NCI-H82 (cell line): Measurements from ENCODE around the gene SLC26A9.

Experiments used
- DNase-seq: peaks from one replicate; lab custom pipeline; 2025; lab: John Stamatoyannopoulos, UW

Gene SLC26A9

DNA sequence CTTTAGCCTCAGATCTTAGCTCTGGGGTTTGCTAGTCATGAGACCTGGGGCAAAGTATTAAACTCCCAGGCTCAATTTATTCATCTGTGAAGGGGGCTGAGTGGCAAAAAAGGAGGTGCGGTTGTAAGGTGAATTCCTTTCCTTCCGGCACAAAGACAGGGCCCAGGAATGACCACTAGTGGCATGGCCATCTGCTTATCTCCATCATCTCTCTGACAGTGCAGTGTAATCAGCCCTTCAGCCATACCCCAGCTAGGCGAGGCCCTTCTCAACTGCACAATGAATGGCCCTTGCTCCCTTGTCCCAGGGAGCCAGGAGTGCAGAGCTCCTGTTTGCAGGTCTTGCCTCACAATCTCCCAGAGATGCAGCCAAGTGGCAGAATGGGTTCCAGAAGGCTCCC, 5.6 kb upstream of the SLC26A9 start:
- DNase-seq, result no peak

DNA sequence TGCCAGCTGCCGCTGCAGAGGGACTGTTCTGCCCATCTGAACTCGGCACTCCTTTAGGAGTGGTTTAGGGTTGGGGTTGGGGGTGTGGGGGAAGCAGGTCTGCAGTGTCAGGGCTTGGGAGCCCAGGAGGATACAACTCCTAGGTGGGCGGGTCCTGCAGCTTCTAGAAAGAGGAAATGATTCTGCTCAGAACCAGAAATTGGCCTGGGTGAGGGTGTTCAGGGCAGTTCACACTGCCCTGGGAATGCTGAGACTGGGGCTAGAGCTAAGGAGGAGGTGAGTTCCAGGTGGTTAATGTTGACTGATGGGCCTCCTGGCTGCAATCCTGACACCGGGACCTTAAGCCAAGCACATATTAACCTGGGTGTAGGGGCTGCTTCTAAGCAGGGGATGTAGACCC, 4.8 kb upstream of the SLC26A9 start:
- DNase-seq, result no peak

DNA sequence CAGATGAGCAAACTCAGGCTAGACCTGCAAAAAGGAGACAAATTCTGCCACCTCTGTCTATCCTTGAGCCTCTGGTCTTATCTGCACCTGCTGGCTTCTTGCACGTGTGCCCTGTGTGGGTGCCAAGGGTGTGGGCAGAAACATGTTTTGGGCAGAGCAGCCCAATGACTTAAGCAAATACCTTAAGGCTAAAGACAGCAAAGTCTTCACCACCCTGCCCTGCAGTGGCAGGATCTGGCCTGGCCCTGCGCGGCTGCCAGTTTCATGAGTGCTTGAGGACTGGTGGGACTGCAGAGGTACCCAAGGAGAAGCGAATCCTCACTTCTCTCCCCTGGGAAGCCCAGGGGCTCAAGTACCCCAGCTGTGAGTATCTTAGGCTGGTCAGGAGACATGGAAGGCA, 3.8 kb upstream of the SLC26A9 start:
- no peak for DNase-seq

DNA sequence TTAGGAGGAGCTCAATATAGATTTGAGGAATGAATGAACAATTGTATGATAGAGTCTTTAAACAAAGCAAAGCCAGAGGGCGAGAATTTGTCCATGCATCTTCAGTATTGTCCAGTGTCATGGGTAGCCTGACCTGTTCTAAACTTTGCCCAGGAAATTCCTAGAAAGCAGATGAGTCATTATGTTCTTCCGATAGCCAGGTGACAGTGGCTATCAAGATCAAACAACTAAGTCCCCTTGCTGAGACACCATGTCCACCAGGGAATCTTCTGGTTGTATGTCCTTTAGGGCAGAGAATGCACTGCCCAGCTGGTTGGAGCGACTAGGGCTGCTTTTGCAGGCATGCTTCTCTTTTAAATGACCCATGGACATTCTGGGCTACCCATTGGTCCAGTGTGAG, 1.8 kb upstream of the SLC26A9 start:
- DNase-seq, result no peak

DNA sequence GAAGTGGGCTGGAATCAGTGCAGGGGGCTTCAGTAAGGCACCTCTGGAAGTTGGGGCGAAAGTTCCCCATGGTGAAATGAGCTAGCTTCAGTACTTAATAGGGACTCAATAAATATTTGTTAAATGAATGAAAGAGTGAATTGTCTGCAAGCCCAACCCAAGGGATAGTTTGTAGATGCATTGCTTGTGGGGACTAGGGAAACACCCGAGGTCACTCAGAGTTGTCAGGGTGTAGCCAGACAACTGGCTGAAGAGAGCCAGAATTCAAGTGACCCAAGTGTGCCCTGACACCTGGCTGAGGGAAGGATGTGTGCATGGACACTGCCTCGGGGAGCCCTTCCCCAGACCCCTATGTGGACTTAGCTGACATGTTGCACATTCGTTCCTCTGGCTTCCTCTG, 1.3 kb upstream of the SLC26A9 start:
- no peak for DNase-seq

DNA sequence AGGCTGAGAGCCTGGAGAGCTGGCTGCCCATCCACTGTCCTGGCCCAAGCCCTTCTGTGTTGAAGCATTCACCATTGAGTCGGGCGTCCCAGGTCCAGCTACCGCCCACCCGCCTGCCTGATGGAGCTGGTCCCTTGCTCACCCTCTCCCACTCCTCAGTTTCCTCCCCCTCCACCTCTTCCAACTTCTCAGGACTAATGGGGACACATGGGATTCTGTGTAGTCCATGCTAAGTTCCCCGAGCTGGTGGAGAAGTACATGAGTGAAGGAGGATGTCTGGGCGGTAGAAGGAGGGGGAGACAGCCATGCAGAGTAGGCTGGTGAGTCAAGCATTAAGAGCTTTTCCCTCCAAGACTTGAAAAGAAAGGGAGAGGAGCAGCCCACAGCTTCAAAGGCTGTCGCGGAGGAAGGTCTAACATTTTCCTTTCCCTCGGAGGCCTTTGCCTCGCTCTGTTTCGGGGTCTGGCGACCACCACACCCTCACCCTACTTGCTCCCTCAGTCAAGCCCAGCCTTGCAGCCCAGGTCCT, 561 bp downstream of the SLC26A9 start:
- no peak for DNase-seq

DNA sequence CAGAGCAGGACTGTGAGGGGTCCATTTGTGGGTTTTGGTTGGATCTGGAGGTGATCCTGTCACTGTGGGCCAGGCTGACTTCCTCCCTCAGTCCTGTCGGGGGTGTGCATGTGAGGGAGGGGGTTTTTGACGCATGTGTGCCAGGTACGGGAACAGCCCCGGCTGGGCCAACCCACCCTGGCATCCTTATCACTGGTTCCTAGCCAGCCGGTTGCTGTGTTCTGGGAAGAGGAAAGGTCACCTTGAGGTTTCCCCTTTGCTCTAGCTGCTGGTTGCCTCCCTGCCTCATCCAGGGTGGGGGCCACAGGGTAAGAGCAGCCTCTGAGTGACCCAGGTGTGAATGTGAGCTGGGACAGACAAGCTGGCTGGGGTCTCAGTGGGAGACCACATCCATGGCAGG, 2.5 kb downstream of the SLC26A9 start:
- no peak for DNase-seq

DNA sequence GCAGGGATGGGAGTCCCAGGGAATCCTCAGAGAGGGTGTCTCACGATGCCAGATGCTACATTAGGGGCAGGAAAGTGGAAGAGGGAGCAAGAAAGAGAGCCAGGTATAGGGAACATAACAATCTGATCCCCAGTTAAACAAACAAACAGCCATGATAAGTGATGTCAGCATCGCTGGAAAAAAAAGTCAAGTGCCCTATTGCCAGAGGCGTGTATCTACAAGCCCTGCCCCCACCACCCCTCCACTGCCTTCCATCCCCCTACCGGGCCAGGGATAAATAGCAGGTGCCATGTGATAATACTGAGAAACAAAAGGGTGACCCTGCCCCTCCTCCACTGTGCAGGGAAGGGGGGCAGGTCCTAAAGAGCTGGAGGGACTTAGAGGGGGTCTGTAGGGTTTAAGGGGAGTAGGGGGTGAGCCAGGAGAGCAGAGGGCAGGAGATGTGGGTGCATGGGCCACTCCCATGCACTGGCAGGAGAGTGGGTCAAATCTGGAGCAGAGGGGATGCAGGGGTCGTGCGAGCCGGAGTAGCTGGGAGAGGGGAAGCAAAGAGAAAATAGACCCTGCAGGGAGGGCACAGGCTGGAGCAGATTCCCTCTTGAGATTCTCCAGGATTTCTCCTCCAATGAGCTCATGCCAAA, 3.4 kb downstream of the SLC26A9 start:
- DNase-seq, result peak; percentile 72

DNA sequence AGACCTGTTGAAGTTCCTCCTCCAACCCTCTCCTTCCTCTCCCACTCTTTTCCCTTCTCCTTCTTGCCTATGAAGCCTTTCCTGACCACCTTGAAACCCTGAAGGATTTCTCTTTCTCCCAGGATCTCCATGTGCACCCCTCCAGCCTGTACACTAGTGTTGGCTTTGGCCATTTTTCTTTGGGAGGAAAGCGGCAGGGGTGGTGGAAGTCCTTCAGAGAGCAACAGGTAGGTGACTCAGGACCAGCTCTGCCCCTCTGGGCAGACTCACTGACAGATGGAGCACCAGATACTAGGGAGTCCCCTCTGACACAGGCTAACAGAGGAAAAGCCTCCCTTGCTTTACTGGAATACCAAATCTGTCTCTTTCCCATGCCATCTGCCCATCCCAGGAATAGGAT, 4.6 kb downstream of the SLC26A9 start:
- DNase-seq, result no peak

DNA sequence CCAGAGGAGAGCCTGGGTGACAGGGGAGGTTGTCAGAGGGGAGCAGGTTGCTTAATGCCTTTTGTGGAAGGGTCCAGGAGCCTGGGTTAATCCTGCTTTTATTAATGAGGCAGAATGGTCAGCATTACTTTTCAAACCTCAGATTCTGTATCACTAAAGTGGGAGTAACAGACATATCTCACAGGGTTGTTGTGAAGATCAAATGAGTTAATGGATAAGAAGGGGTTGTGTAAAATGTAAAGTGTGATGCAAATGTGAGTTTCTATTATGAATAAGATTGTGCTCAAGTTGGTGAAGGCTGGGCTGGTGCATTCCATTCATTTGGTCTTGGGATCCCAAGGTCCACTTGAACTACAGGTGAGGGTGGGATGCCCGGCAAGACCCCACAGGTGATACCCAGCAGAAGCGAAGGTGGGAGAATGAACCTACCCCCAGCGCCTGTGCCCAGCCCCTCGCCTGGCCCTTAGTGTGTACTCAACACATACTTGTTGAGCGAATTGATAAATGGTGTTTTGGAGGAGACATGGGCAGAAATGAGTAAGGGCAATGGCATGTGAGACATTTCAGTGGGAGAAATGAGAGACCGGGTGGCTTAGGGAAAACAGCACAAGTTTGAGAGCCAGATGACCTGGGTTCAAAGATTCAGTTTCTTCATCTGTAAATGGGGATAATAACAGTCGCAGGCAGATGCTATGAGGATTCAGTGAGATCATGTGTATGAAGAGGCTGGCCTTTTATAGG, 6.2 kb downstream of the SLC26A9 start:
- DNase-seq, result no peak

DNA sequence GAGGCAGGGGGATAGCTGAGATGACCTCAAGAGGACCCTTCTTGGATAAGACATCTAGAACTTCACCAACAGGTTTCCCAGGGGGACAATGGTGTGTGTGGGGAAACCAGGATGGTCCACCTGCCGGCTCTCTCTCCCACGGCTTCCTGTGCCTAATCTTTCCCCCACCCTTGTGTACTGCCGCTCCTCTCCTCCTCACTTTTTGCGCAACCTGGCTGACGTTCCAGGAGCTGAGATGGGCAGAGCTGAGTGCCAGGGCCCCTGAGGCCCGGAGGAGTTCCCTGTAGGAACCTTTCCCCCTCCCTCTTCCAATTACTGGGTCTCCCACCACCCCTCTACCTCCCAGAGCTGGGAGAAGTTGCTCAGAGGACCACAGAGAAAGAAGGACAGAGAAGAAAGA, 6.9 kb downstream of the SLC26A9 start:
- DNase-seq, result no peak

DNA sequence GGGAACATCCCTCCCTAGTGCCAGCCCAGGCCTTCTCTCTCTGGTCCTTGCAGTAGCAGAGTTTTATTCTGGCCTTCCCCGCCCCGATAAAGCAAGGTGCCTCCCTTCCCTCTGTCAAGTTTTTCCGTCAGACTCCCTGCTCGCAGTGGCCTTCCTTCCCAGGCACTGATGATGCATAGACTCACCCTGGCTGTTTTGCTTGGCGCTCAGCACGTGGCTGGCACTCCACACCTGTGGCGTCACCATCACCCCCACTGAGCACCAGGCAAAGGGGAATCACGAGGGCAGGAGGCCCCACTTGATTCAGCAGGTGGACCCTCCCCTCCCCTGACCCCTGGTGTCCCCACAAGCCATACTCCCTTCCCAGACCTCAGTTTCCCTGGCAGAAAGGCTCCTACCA, 7.4 kb downstream of the SLC26A9 start:
- DNase-seq, result no peak

DNA sequence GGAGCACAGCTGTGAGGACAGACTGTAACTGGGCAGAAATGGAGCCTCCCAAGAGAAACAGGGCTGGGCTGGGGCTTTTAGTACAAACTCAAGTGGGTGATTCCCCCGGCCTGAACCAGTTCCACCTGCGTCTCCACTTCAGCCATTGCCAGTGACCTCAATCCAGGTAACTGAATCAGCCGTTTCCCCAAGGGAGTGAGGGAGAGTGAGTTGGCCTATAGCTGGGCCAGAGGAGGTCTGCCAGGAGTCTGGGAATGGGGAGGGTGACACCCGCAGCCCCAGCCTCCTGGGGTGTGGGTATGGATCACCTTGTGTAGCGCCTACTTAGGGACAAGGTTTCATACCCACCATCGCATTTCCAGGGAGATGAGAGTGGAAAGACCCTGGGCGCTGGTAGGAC, 8.5 kb downstream of the SLC26A9 start:
- DNase-seq, result no peak

DNA sequence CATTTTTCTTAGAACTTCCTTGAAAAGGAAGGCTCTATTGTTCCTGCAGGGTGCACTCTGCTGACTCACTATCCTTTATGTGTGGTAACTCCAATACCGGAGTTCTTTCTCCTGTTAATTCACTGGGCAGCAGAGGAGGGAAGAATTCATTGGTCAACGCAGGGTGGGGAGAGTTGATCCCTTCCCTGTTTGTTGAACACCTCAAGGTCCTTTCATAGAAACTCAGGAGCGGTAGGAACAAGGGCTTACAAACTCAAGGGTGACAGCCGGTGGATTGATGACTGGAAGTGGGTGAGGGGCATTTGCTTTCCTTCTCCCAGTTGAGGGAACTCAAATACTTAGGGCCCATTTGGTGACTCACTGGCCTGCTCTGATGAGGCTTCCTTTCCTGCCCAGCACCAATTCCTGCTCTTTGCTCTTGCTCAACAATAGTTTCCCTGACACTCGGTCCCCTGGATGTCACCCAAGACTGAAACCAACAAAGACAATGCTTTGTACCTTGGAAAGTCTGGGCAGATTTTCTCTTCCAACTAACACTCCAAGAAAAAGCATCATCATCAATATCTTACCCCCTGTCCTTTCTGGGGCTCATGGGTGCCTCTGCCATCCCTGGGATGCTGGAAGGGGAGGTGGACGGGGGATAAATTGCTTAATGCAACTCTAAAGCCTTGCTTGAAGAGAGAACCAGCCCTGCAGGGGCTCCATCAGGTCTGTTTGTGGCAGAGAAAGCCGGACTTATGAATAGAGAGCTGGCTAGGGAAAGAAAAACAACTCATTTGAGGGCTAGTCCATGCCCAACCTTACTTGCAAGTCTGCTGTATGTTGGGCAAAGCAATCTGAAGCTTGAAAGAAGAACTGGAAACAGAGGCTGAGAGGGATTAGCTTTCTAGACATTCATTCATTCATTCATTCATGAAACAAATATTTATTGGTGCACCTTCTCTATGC, 9.3 kb downstream of the SLC26A9 start:
- no peak for DNase-seq

DNA sequence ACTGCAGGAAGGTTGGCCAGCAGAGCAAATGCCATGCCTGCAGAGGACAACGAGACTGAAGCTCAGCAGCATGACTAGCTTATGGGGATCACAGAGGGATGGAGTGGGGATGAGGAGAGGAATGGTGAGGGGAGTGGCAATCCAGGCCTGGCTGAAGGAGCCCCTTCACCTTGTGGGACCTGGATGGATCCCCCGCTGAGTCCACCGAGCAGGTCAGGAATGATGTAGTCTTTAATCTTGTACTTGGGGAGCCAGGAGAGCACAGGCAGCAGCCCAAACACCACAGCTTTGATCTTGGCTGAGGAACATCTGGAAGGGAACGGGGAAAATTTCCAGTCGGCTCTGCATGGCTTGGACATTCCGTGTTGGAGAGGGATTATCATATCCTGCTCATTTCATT, 10.5 kb downstream of the SLC26A9 start:
- no peak for DNase-seq

DNA sequence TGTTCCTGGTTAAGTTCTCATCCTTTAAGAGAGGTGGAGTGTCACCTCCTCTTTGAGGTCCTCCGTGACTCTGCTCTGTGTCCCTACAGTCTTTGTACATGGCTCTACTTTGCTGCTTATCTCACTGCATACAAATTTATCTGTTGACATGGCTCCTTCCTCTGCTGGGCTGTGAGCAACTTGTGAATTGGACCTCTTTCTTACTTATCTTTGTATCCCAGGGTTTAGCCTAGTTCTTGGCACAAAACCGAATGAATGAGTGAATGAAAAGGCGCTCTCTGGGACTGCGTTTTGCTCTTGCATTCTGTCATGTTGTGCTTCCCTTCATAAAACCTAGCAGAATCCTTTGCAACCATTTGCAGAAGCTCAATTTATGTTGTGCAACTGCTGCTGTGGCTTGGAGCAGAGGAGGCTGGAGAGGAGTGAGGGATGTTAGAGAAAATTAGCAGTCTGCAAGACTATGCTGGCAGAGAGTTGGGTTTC, 12.4 kb downstream of the SLC26A9 start:
- DNase-seq, result no peak

DNA sequence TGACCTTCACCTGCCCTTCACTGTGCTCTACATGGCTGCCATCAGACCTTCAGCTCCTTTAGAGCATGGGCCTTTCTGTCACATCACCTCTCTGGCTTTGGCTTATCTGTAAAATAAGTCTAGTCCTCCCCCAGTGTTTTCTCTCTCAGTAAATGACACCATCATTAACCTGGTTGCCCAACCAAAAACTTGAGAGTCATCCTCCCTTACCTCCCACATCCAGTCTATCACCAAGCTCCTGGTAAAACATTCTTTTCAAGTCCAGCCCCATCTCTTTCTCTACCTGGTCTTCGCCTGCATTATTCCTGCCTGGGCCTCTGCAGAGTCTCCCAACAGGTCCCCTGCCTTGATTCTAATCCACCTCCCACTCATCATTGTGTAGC, 13.1 kb downstream of the SLC26A9 start:
- DNase-seq, result no peak

DNA sequence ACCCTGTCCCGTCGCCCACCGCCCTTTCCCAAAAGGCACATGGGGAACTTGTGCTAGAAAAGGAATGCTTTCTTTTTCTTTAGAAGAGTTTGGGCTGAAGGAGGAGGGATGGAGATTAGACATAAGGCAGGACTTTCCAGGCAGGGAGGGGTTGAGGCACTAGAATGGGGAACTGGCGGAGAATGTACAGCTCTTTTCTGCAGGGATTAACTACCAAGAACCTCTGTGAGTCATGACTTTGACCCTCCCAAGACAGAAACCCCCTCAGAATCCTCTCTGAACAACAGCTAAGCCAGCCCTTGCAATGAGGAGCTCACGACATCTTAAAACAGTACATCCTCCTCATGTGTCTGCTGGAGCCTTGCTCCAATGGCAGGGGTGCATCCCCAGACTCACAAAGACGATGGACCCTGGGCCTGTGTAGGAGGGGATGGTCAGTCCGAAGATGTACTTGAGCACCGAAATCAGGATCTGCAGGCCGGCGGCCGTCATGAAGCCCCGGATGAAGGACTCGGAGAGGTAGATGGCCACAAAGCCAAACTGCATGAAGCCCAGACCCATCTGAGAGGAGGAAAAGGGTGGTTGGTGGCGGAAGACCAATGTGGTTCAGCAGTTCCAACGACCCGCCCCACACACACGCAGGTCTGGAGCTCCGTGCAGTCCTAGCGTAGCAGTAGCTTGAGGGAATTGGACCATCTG, 13.6 kb downstream of the SLC26A9 start:
- no peak for DNase-seq

DNA sequence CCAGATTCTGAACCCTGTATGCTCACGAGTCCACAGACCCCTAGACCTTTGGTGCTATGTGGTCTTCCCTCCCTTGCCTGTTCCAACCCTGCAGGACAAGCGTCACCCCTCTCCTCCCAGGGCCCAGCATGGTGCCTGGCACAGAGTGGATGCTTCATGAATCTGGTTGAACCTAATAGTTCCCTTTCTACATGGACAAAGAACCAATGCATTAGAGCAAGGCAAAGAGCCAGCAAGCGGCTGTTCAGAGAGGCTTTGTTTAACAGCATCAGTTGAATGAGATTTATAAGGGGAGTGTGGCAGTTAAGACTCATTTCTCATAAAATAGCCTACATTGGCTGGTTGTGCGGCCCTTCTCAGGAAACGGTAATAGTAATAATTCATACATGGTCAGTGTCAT, 14.9 kb downstream of the SLC26A9 start:
- no peak for DNase-seq

DNA sequence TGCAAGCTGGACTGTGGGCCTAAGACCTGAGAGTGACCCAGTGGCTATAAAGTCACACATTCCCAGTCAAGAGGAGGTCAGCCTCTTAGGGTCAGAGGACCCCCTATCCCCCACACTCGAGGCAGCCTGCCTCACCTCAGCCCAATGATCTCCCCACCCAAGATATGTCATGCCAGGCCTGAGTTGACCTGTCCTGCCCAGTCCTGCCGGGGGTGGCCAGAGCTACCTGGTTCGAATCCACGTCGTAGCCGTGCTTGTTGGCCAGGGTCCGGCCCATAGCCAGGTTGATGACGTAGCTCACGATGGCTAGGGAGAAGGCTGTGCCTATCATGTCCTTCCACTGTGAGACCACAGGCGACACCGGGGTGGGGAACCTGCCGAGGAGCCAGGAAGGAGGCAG, 15.6 kb downstream of the SLC26A9 start:
- DNase-seq, result no peak

DNA sequence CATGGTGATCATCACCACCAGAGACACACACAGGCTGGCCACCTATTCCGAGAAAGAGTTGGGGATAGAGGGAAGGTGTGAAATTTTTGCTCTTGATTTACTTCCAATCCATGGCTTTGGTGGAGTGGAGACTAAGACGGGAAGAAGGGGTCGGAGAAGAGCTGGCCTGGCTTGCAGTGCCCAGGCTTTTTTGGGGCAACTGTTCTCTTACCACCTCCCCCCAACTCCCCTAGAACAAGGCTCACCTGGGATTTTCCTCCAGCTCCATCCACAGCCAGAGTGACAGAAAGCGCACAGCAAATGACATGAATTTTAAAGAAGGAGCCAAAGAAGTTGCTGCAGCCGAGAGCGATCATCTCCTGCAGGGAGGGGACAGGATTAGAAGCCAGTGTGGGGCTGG, 16.0 kb downstream of the SLC26A9 start:
- no peak for DNase-seq

DNA sequence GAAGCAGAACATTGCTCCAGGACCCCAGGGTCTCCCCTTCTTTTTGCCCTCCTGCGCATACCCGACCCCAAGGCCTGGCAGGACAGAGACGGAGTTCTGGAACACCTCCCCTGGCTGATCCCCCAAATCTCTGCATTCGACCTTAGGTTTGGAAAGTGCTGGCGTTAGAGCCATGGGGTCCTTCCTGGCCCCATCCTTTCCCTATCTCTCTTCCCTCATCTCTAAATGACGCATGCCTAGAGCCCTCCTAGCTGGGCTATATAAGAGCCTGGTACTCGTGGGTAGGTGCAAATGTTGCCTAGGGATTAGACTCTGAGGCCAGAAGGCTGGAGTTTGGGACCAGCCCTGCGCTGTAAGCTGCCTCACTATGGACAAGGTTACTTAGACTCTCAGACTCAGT, 16.6 kb downstream of the SLC26A9 start:
- no peak for DNase-seq
